OCI-LY3 (cell line): ENCODE results near the gene BLM.

ENCODE experiments used
- CTCF ChIP-seq: fragments of 200-600, 300-600 bp; sonication (generic); IDR thresholded peaks from 2 replicates; pipeline ENCODE4 v1.5.1; 2014; ENCODE audit warnings: antibody characterized with exemption, low read length, low read depth
- EZH2phosphoT487 ChIP-seq: fragments of 200-600 bp; shearing (Covaris generic); IDR thresholded peaks from 2 replicates; pipeline ENCODE4 v1.6.1; 2018; ENCODE audit warnings: antibody characterized with exemption, mixed run types, low read depth

- TF ChIP-seq CTCF: no peak
- no peak for TF ChIP-seq EZH2phosphoT487
Measured at GRCh38 chr15:90697175-90697574, 20.0 kb upstream of the BLM start.
